ENCODE data around the gene BNIPL.
A peak's percentile ranks its signal among the peaks of the same experiment; 100 is the strongest.

The BNIPL gene

GRCh38 chr1:151036356-151036755 lies at the start of gene BNIPL:
TSS of gene BNIPL (plus strand) at chr1:151036586. CDS start at chr1:151036726, 140 bp downstream.
- no peak for DNase-seq

- no peak for DNase-seq
Measured at GRCh38 chr1:150987924-150988323, 48.5 kb upstream of the BNIPL start.

GRCh38 chr1:150992626-150993025 lies 43.8 kb upstream of the BNIPL start:
- DNase-seq, result no peak

- no peak for DNase-seq
Measured at GRCh38 chr1:150994248-150994647, 42.1 kb upstream of the BNIPL start.

- DNase-seq, result no peak
Measured at GRCh38 chr1:150995460-150995859, 40.9 kb upstream of the BNIPL start.

- DNase-seq, result no peak
Measured at GRCh38 chr1:150995896-150996295, 40.5 kb upstream of the BNIPL start.

- DNase-seq, result no peak
Measured at GRCh38 chr1:150997126-150997872, 39.1 kb upstream of the BNIPL start.

GRCh38 chr1:150997949-150998348 lies 38.4 kb upstream of the BNIPL start:
- DNase-seq, result no peak

GRCh38 chr1:150999051-150999674 lies 37.2 kb upstream of the BNIPL start:
- no peak for DNase-seq

- no peak for DNase-seq
Measured at GRCh38 chr1:150999926-151000325, 36.5 kb upstream of the BNIPL start.

- DNase-seq, result no peak
Measured at GRCh38 chr1:151000408-151000807, 36.0 kb upstream of the BNIPL start.

- DNase-seq, result no peak
Measured at GRCh38 chr1:151001602-151002001, 34.8 kb upstream of the BNIPL start.

- no peak for DNase-seq
Measured at GRCh38 chr1:151002051-151002450, 34.3 kb upstream of the BNIPL start.

- no peak for DNase-seq
Measured at GRCh38 chr1:151002611-151003010, 33.8 kb upstream of the BNIPL start.

- DNase-seq, result no peak
Measured at GRCh38 chr1:151003180-151003579, 33.2 kb upstream of the BNIPL start.

- DNase-seq, result no peak
Measured at GRCh38 chr1:151005729-151006319, 30.6 kb upstream of the BNIPL start.

GRCh38 chr1:151006327-151007052 lies 29.9 kb upstream of the BNIPL start, which contains the start of gene MINDY1:
TSS of gene MINDY1 (minus strand) at chr1:151006902. CDS start at chr1:151002617, 4,285 bp downstream.
- DNase-seq, result no peak

GRCh38 chr1:151007853-151008243 lies 28.5 kb upstream of the BNIPL start:
- DNase-seq, result no peak

GRCh38 chr1:151008244-151009205 lies 27.9 kb upstream of the BNIPL start, which contains the start of gene PRUNE1:
TSS of gene PRUNE1 (plus strand) at chr1:151008449. CDS start at chr1:151008633, 184 bp downstream.
- peak; percentile 96 for DNase-seq

GRCh38 chr1:151009206-151009587 lies 27.2 kb upstream of the BNIPL start:
- no peak for DNase-seq

- no peak for DNase-seq
Measured at GRCh38 chr1:151009674-151010345, 26.6 kb upstream of the BNIPL start.

- DNase-seq, result no peak
Measured at GRCh38 chr1:151010346-151010726, 26.1 kb upstream of the BNIPL start.

Measured in activated CD8-positive, alpha-beta memory T cell treated with anti-CD3 and anti-CD28 coated beads for 24 hours (primary cell).